ENCODE results near the gene AOPEP. TPM values are rescaled to one million over a fixed set of nuclear protein-coding genes. Genes with fewer than 3 reads are reported as not detected.

Gene AOPEP
- total RNA-seq, 4 donors from 2014 or later = 149 to 306 (median 193) TPM

DNA sequence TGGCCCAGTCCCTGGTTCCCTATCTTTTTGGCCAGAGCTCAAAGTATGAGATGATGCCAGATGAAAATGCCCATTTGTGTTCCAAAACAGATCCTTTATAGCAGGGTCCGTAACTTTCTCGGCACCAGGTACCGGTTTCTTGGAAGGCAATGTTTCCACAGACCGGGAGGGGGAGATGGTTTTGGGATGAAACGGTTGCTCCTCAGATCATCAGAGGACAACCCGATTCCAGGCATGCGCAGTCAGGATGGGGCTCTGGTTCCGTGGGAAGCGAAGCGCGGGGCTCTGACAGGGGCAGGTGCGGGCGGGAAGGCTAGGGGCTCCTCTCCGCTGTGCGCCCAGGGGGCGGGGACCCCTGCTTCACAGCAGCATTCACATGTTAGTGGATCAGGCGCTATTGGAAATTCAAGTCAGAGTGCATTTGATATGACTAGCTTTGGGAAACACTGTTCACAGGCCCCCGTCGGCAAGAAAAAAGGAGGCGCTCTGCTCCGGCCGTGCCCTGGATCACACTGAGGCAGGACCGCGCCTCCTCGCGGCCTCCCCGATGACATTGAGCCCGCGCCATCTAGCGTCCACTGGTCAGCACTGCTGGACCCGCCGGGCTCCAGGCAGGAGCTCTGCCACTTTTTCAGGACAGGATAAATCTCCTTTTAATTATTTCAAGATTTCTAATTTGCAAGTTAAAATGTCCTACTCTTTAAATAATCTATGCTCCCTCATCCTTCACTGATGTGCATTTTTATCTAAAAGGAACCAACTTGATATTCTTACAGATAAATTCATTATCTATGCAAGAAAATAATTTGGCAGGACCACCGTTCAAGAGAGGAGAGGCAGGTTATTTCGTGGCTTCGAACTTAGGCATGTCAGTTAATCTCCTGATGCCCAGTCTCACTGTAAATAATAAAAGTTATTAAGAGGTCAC is 401.0 kb downstream of the AOPEP start:
- H3K36me3 ChIP-seq = no peaks in the 10 kb centered on the region
- 18% methylated on average over 35 of the region's 35 CpGs for WGBS
- DNase-seq (ENCODE audit: low spot score in 2 of 2) = peak; percentile 86 to 90
- H3K27ac ChIP-seq = peak overlapping the region; percentile 27
- peak overlapping the region; percentile 39 for H3K4me3 ChIP-seq
- peaks cover 52% of the 10 kb centered on the region for H3K4me1 ChIP-seq
- H3K9me3 ChIP-seq = no peaks in the 10 kb centered on the region
- H3K27me3 ChIP-seq = no peaks in the 10 kb centered on the region
- TF ChIP-seq CTCF (IDR thresholded peaks at IDR 0.05) (peak; percentile 92 to 93), POLR2AphosphoS5 (IDR thresholded peaks at IDR 0.05) (no peak)

- Histone ChIP-seq H3K4me1 (peaks cover 52% of the 10 kb centered on the region), H3K27me3 (no peaks in the 10 kb centered on the region), H3K9me3 (no peaks in the 10 kb centered on the region), H3K27ac (no peak overlapping the region), H3K36me3 (no peaks in the 10 kb centered on the region), H3K4me3 (no peak overlapping the region)
- DNase-seq (ENCODE audit: low spot score in 2 of 2) = no peak
- 58% methylated on average over 4 of the region's 4 CpGs for WGBS
- TF ChIP-seq CTCF (IDR thresholded peaks at IDR 0.05) (no peak), POLR2A (IDR thresholded peaks at IDR 0.05) (no peak), EP300 (IDR thresholded peaks at IDR 0.05) (no peak), POLR2AphosphoS5 (IDR thresholded peaks at IDR 0.05) (no peak)
Measured at GRCh38 chr9:95128177-95128524, 401.7 kb downstream of the AOPEP start.

GRCh38 chr9:95129476-95130291 is 403.2 kb downstream of the AOPEP start:
- WGBS = 86% methylated on average over 8 of the region's 8 CpGs
- H3K27me3 ChIP-seq = no peaks in the 10 kb centered on the region
- H3K36me3 ChIP-seq = no peaks in the 10 kb centered on the region
- TF ChIP-seq POLR2AphosphoS5 (IDR thresholded peaks at IDR 0.05) = no peak
- TF ChIP-seq EP300 (IDR thresholded peaks at IDR 0.05) = no peak
- TF ChIP-seq POLR2A (IDR thresholded peaks at IDR 0.05) = no peak
- TF ChIP-seq CTCF (IDR thresholded peaks at IDR 0.05) = no peak
- DNase-seq (ENCODE audit: low spot score in 2 of 2) = no peak
- peaks cover 45% of the 10 kb centered on the region for H3K4me1 ChIP-seq
- H3K4me3 ChIP-seq = no peak overlapping the region
- no peaks in the 10 kb centered on the region for H3K9me3 ChIP-seq
- no peak overlapping the region for H3K27ac ChIP-seq

DNA sequence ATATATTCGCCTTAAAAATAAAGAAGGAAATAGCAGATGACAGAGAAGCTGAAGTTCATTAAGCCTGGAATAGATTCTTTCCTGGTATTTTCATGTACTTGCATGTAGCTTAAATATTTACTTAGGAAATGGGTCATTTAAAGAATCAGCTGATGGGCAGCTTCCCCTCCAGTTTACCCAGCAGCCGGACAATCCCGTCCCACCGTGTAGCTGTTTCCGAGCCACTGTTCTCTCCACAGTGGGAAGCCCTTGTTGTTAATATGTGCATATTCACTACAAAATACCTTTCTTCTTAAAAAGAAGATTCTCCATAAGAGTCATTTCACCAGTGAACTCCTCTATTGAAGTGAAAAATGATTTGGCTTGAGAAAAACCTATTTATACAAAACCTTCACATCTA is 404.0 kb downstream of the AOPEP start:
- DNase-seq (ENCODE audit: low spot score in 2 of 2) = no peak
- Histone ChIP-seq H3K9me3 (no peaks in the 10 kb centered on the region), H3K4me1 (peaks cover 37% of the 10 kb centered on the region), H3K36me3 (no peaks in the 10 kb centered on the region), H3K4me3 (no peak overlapping the region), H3K27me3 (no peaks in the 10 kb centered on the region), H3K27ac (no peak overlapping the region)
- 79% methylated on average over 5 of the region's 5 CpGs for WGBS
- TF ChIP-seq POLR2A (IDR thresholded peaks at IDR 0.05) = no peak
- no peak for TF ChIP-seq CTCF (IDR thresholded peaks at IDR 0.05)
- no peak for TF ChIP-seq EP300 (IDR thresholded peaks at IDR 0.05)
- no peak for TF ChIP-seq POLR2AphosphoS5 (IDR thresholded peaks at IDR 0.05)

All from suprapubic skin (tissue), 4 donors.